SK-N-SH treated with all-trans-retinoic acid at 6 μM for 48 hours (cell line): ENCODE measurements around the gene RHEBL1.

ENCODE experiments used
- ATAC-seq: fragments of 200-7000 bp; cut with Tn5 transposase; 3 replicates; pipeline ENCODE4 v1.9.1; 2020; ENCODE audit warnings: mild to moderate bottlenecking, moderate library complexity
- ARNTL ChIP-seq: fragments of 450-650 bp; formaldehyde crosslinking; IDR thresholded peaks from 2 replicates; pipeline ENCODE4 v1.5.0; 2020; ENCODE audit warnings: low read depth, mild to moderate bottlenecking, moderate library complexity, borderline replicate concordance
- CSDC2 ChIP-seq: fragments of 250-450 bp; sonication (Bioruptor Pico); IDR thresholded peaks from 2 replicates; pipeline ENCODE4 v1.5.0; 2020; ENCODE audit warnings: mild to moderate bottlenecking, moderate library complexity
- ESRRG ChIP-seq: fragments of 250-450 bp; sonication (Bioruptor Pico); IDR thresholded peaks from 2 replicates; pipeline ENCODE4 v1.6.1; 2021; ENCODE audit warnings: mild to moderate bottlenecking
- GLIS3 ChIP-seq: fragments of 250-450 bp; sonication (Bioruptor Pico); IDR thresholded peaks from 2 replicates; pipeline ENCODE4 v1.5.0; 2020; ENCODE audit warnings: mild to moderate bottlenecking, moderate library complexity
- ISL1 ChIP-seq: fragments of 250-450 bp; sonication (Bioruptor Pico); IDR thresholded peaks from 2 replicates; pipeline ENCODE4 v2.1.2; 2022; ENCODE audit warnings: mild to moderate bottlenecking, moderate library complexity
- OSR1 ChIP-seq: fragments of 250-450 bp; sonication (Bioruptor Pico); IDR thresholded peaks from 2 replicates; pipeline ENCODE4 v1.8.0; 2022; ENCODE audit warnings: moderate library complexity, mild to moderate bottlenecking, inconsistent platforms
- POU6F1 ChIP-seq: fragments of 250-450 bp; sonication (Bioruptor Pico); IDR thresholded peaks from 2 replicates; pipeline ENCODE4 v1.8.0; 2021; ENCODE audit warnings: low read depth, mild to moderate bottlenecking, moderate library complexity, borderline replicate concordance
- PPARA ChIP-seq: fragments of 250-450 bp; sonication (Bioruptor Pico); IDR thresholded peaks from 2 replicates; pipeline ENCODE4 v1.5.0; 2020; ENCODE audit warnings: mild to moderate bottlenecking, borderline replicate concordance
- RARB ChIP-seq: fragments of 250-450 bp; sonication (Bioruptor Pico); IDR thresholded peaks from 2 replicates; pipeline ENCODE4 v1.8.0; 2021; ENCODE audit warnings: mild to moderate bottlenecking, moderate library complexity
- SNAI2 ChIP-seq: fragments of 250-450 bp; sonication (Bioruptor Pico); IDR thresholded peaks from 2 replicates; pipeline ENCODE4 v1.5.0; 2020; ENCODE audit warnings: mild to moderate bottlenecking, moderate library complexity
- TCF4 ChIP-seq: fragments of 250-450 bp; sonication (Bioruptor Pico); IDR thresholded peaks from 2 replicates; pipeline ENCODE4 v1.8.0; 2021; ENCODE audit warnings: mild to moderate bottlenecking, moderate library complexity, borderline replicate concordance
- TOX ChIP-seq: fragments of 250-450 bp; sonication (Bioruptor Pico); IDR thresholded peaks from 2 replicates; pipeline ENCODE4 v1.8.0; 2021; ENCODE audit warnings: mild to moderate bottlenecking, moderate library complexity, borderline replicate concordance
- ZC3H10 ChIP-seq: fragments of 250-450 bp; sonication (Bioruptor Pico); IDR thresholded peaks from 2 replicates; pipeline ENCODE4 v1.5.1; 2021; ENCODE audit warnings: mild to moderate bottlenecking, moderate library complexity
- ZFP3 ChIP-seq: fragments of 250-450 bp; sonication (Bioruptor Pico); IDR thresholded peaks from 2 replicates; pipeline ENCODE4 v1.5.0; 2020; ENCODE audit warnings: mild to moderate bottlenecking, moderate library complexity
- ZFP30 ChIP-seq: fragments of 450-650 bp; formaldehyde crosslinking; IDR thresholded peaks from 2 replicates; pipeline ENCODE4 v1.5.0; 2022; ENCODE audit warnings: mild to moderate bottlenecking, moderate library complexity
- ZNF565 ChIP-seq: fragments of 450-650 bp; formaldehyde crosslinking; conservative IDR thresholded peaks from 2 replicates; pipeline ENCODE4 v1.5.0; 2020; ENCODE audit warnings: low read depth, mild to moderate bottlenecking, moderate library complexity
- ZNF70 ChIP-seq: fragments of 450-650 bp; formaldehyde crosslinking; IDR thresholded peaks from 2 replicates; pipeline ENCODE4 v1.5.0; 2020; ENCODE audit warnings: mild to moderate bottlenecking, moderate library complexity
- ZNF8 ChIP-seq: fragments of 450-650 bp; formaldehyde crosslinking; IDR thresholded peaks from 2 replicates; pipeline ENCODE4 v1.5.0; 2020; ENCODE audit warnings: mild to moderate bottlenecking, moderate library complexity
- TF ChIP-seq, protein P1 (sequence below): fragments of 250-450 bp; sonication (Bioruptor Pico); IDR thresholded peaks from 2 replicates; pipeline ENCODE4 v1.8.0; 2020; ENCODE audit warnings: mild to moderate bottlenecking, moderate library complexity, borderline replicate concordance
- TF ChIP-seq, protein P2 (sequence below): fragments of 250-450 bp; sonication (Bioruptor Pico); IDR thresholded peaks from 2 replicates; pipeline ENCODE4 v1.5.1; 2021; ENCODE audit warnings: mild to moderate bottlenecking, moderate library complexity
- TF ChIP-seq, protein P3 (sequence below): fragments of 250-450 bp; sonication (Bioruptor Pico); IDR thresholded peaks from 2 replicates; pipeline ENCODE4 v1.5.0; 2020; ENCODE audit warnings: mild to moderate bottlenecking, moderate library complexity
- TF ChIP-seq, protein P4 (sequence below): fragments of 250-450 bp; sonication (Bioruptor Pico); IDR thresholded peaks from 2 replicates; pipeline ENCODE4 v1.5.1; 2020; ENCODE audit warnings: low read depth, mild to moderate bottlenecking, moderate library complexity

RHEBL1 gene

GRCh38 chr12:49105504-49106084 is 35.8 kb upstream of the RHEBL1 start:
- ATAC-seq: no peak
- no peak for TF ChIP-seq ARNTL (CRISPR knock-in tag)
- no peak for TF ChIP-seq POU6F1 (CRISPR knock-in tag)
- TF ChIP-seq OSR1: no peak
- no peak for TF ChIP-seq GLIS3
- TF ChIP-seq, protein P1, sequence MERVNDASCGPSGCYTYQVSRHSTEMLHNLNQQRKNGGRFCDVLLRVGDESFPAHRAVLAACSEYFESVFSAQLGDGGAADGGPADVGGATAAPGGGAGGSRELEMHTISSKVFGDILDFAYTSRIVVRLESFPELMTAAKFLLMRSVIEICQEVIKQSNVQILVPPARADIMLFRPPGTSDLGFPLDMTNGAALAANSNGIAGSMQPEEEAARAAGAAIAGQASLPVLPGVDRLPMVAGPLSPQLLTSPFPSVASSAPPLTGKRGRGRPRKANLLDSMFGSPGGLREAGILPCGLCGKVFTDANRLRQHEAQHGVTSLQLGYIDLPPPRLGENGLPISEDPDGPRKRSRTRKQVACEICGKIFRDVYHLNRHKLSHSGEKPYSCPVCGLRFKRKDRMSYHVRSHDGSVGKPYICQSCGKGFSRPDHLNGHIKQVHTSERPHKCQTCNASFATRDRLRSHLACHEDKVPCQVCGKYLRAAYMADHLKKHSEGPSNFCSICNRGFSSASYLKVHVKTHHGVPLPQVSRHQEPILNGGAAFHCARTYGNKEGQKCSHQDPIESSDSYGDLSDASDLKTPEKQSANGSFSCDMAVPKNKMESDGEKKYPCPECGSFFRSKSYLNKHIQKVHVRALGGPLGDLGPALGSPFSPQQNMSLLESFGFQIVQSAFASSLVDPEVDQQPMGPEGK: no peak
- TF ChIP-seq, protein P2, sequence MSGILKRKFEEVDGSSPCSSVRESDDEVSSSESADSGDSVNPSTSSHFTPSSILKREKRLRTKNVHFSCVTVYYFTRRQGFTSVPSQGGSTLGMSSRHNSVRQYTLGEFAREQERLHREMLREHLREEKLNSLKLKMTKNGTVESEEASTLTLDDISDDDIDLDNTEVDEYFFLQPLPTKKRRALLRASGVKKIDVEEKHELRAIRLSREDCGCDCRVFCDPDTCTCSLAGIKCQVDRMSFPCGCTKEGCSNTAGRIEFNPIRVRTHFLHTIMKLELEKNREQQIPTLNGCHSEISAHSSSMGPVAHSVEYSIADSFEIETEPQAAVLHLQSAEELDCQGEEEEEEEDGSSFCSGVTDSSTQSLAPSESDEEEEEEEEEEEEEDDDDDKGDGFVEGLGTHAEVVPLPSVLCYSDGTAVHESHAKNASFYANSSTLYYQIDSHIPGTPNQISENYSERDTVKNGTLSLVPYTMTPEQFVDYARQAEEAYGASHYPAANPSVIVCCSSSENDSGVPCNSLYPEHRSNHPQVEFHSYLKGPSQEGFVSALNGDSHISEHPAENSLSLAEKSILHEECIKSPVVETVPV (CRISPR knock-in tag): no peak
- TF ChIP-seq RARB: no peak
- TF ChIP-seq ZFP3 (CRISPR knock-in tag): no peak
- no peak for TF ChIP-seq ISL1
- no peak for TF ChIP-seq TCF4 (CRISPR knock-in tag)

GRCh38 chr12:49104822-49105221 is 35.0 kb upstream of the RHEBL1 start:
- no peak for TF ChIP-seq ISL1
- TF ChIP-seq OSR1: no peak
- TF ChIP-seq, protein P3, sequence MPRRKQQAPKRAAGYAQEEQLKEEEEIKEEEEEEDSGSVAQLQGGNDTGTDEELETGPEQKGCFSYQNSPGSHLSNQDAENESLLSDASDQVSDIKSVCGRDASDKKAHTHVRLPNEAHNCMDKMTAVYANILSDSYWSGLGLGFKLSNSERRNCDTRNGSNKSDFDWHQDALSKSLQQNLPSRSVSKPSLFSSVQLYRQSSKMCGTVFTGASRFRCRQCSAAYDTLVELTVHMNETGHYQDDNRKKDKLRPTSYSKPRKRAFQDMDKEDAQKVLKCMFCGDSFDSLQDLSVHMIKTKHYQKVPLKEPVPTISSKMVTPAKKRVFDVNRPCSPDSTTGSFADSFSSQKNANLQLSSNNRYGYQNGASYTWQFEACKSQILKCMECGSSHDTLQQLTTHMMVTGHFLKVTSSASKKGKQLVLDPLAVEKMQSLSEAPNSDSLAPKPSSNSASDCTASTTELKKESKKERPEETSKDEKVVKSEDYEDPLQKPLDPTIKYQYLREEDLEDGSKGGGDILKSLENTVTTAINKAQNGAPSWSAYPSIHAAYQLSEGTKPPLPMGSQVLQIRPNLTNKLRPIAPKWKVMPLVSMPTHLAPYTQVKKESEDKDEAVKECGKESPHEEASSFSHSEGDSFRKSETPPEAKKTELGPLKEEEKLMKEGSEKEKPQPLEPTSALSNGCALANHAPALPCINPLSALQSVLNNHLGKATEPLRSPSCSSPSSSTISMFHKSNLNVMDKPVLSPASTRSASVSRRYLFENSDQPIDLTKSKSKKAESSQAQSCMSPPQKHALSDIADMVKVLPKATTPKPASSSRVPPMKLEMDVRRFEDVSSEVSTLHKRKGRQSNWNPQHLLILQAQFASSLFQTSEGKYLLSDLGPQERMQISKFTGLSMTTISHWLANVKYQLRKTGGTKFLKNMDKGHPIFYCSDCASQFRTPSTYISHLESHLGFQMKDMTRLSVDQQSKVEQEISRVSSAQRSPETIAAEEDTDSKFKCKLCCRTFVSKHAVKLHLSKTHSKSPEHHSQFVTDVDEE (CRISPR knock-in tag): no peak
- TF ChIP-seq ZC3H10 (CRISPR knock-in tag): no peak
- no peak for TF ChIP-seq ZFP30
- TF ChIP-seq ZNF8 (CRISPR knock-in tag): no peak
- TF ChIP-seq SNAI2: no peak
- TF ChIP-seq, protein P4, sequence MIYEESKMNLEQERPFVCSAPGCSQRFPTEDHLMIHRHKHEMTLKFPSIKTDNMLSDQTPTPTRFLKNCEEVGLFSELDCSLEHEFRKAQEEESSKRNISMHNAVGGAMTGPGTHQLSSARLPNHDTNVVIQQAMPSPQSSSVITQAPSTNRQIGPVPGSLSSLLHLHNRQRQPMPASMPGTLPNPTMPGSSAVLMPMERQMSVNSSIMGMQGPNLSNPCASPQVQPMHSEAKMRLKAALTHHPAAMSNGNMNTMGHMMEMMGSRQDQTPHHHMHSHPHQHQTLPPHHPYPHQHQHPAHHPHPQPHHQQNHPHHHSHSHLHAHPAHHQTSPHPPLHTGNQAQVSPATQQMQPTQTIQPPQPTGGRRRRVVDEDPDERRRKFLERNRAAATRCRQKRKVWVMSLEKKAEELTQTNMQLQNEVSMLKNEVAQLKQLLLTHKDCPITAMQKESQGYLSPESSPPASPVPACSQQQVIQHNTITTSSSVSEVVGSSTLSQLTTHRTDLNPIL (CRISPR knock-in tag): no peak
- TF ChIP-seq, protein P2 (CRISPR knock-in tag): no peak
- no peak for TF ChIP-seq CSDC2 (CRISPR knock-in tag)
- TF ChIP-seq ZNF70 (CRISPR knock-in tag): no peak
- TF ChIP-seq PPARA (CRISPR knock-in tag): no peak
- TF ChIP-seq ZNF565 (CRISPR knock-in tag): no peak
- TF ChIP-seq ESRRG: no peak
- no peak for ATAC-seq

DNA sequence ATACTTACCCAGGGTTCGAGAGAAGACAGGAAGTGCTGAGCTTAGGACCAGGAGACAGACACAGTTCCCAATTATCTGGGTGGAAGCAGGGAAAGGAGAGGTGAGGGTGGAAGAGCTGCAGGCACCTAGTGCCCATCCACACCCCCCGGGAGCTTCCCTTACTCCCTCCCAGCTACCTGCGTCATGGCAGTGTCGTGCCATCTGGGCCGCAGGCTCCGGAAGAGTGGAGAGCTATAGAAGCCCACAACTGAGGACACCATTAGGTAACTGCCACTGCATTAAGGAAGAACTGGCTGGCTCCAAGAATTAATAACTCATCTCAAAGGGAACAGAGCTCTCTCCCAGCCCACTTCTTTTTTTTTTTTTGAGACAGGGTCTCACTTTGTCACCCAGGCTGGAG is 30.6 kb upstream of the RHEBL1 start:
- TF ChIP-seq OSR1: no peak
- TF ChIP-seq ARNTL (CRISPR knock-in tag): no peak
- no peak for TF ChIP-seq TOX (CRISPR knock-in tag)
- no peak for TF ChIP-seq RARB
- no peak for TF ChIP-seq ZNF70 (CRISPR knock-in tag)
- TF ChIP-seq, protein P4 (CRISPR knock-in tag): no peak
- no peak for TF ChIP-seq ZFP30
- no peak for TF ChIP-seq ISL1
- TF ChIP-seq PPARA (CRISPR knock-in tag): no peak
- no peak for TF ChIP-seq GLIS3
- ATAC-seq: no peak
